Stomach (tissue), 4 donors: ENCODE data around the gene ST6GALNAC6.

ENCODE experiments used
- CTCF ChIP-seq, 7 experiments: fragments of 450-650 bp in 4 of 7; fragments of 200-600 bp in 3 of 7; sonication (generic) in 3 of 7; IDR thresholded peaks; one replicate each; pipeline ENCODE4 v1.5.1; 2016 to 2019; ENCODE audit warnings: antibody characterized with exemption in 7 of 7, control low read depth in 2 of 7, mild to moderate bottlenecking in 1 of 7
- EP300 ChIP-seq: sonication (generic); formaldehyde crosslinking; IDR thresholded peaks from one replicate; pipeline ENCODE4 v1.6.1; 2017; ENCODE audit warnings: antibody characterized with exemption
- POLR2A ChIP-seq, 4 donors: fragments of 450-650 bp; IDR thresholded peaks; one replicate each; pipeline ENCODE4 v1.6.1; 2016; ENCODE audit warnings: antibody characterized with exemption in 4 of 4, control low read depth in 2 of 4, mild to moderate bottlenecking in 1 of 4, moderate library complexity in 1 of 4
- POLR2AphosphoS5 ChIP-seq, 3 donors: sonication (generic); formaldehyde crosslinking; IDR thresholded peaks; one replicate each; pipeline ENCODE4 v1.6.1; 2016; ENCODE audit warnings: antibody characterized with exemption in 3 of 3

GRCh38 chr9:127876026-127876763 lies 23.2 kb downstream of the ST6GALNAC6 start:
- TF ChIP-seq CTCF (IDR thresholded peaks at IDR 0.05) = no peak
- TF ChIP-seq POLR2A (IDR thresholded peaks at IDR 0.05) = no peak
- no peak for TF ChIP-seq EP300
- TF ChIP-seq POLR2AphosphoS5 (IDR thresholded peaks at IDR 0.05) = no peak
